Left ventricle myocardium inferior (tissue), 1 donor: ENCODE results near the gene FRMD3. TPM values are rescaled to one million over a fixed set of nuclear protein-coding genes. Genes with fewer than 3 reads are reported as not detected.

Experiments
- DNase-seq: peaks from one replicate; pipeline ENCODE4 v3.0.0-alpha.2; 2020
- H3K27ac ChIP-seq: fragments of 200-600 bp; replicated peaks from 2 replicates; pipeline ENCODE4 v1.8.0; 2021
- H3K27me3 ChIP-seq: fragments of 200-600 bp; 2 replicates; pipeline ENCODE4 v1.8.0; 2021; ENCODE audit warnings: low read depth
- H3K36me3 ChIP-seq: fragments of 200-600 bp; 2 replicates; pipeline ENCODE4 v1.8.0; 2021
- H3K4me1 ChIP-seq: fragments of 200-600 bp; 2 replicates; pipeline ENCODE4 v1.8.0; 2021
- H3K4me3 ChIP-seq: fragments of 200-600 bp; 2 replicates; pipeline ENCODE4 v1.8.0; 2021; ENCODE audit warnings: mild to moderate bottlenecking, moderate library complexity
- H3K9me3 ChIP-seq: fragments of 200-600 bp; replicated peaks from 2 replicates; pipeline ENCODE4 v1.8.0; 2021
- CTCF ChIP-seq: fragments of 200-600 bp; IDR thresholded peaks from 2 replicates; pipeline ENCODE4 v1.8.0; 2021; ENCODE audit warnings: antibody characterized with exemption, mild to moderate bottlenecking, borderline replicate concordance
- intact Hi-C: fragments of 100-400 bp; cut with micrococcal nuclease; formaldehyde crosslinking; loops from one replicate; pipeline ENCODE4 v1.11.0; 2022
- total RNA-seq: library from RNA; stranded (reverse); fragmentation: NEBNext Ultra II Directional; extraction: Animal tissue kit (Norgen Biotek cat#: 25700); gene quantifications from one replicate; pipeline ENCODE4 v1.2.1, GENCODE V29; 2021
- donor health status: DM: no; HTN: yes; CAD: no; lungs with severe emphysema.

Gene FRMD3
- total RNA-seq, 1 donor from 2014 or later, result 131 TPM

- no peak for DNase-seq
- Histone ChIP-seq H3K9me3 (peaks cover 30% of the 10 kb centered on the region), H3K27me3 (no peaks in the 10 kb centered on the region), H3K27ac (no peak overlapping the region), H3K36me3 (peaks cover 15% of the 10 kb centered on the region), H3K4me3 (no peak overlapping the region), H3K4me1 (peaks cover 31% of the 10 kb centered on the region)
- intact Hi-C loops, result no loop called here
- TF ChIP-seq CTCF, result no peak
Observed at GRCh38 chr9:83387401-83388185, 150.6 kb downstream of the FRMD3 start.

GRCh38 chr9:83385317-83385716, 152.9 kb downstream of the FRMD3 start:
- no peak for DNase-seq
- H3K4me3 ChIP-seq, result no peak overlapping the region
- peaks cover 30% of the 10 kb centered on the region for H3K9me3 ChIP-seq
- peaks cover 16% of the 10 kb centered on the region for H3K4me1 ChIP-seq
- TF ChIP-seq CTCF, result no peak
- intact Hi-C loops, result no loop called here
- H3K36me3 ChIP-seq, result peaks cover 15% of the 10 kb centered on the region
- H3K27me3 ChIP-seq, result no peaks in the 10 kb centered on the region
- no peak overlapping the region for H3K27ac ChIP-seq

GRCh38 chr9:83384214-83384613, 154.0 kb downstream of the FRMD3 start:
- H3K36me3 ChIP-seq, result peaks cover 15% of the 10 kb centered on the region
- intact Hi-C loops, result no loop called here
- peaks cover 36% of the 10 kb centered on the region for H3K9me3 ChIP-seq
- H3K4me1 ChIP-seq, result peaks cover 16% of the 10 kb centered on the region
- DNase-seq, result no peak
- H3K27ac ChIP-seq, result no peak overlapping the region
- no peak overlapping the region for H3K4me3 ChIP-seq
- H3K27me3 ChIP-seq, result no peaks in the 10 kb centered on the region
- no peak for TF ChIP-seq CTCF

- H3K9me3 ChIP-seq, result peaks cover 36% of the 10 kb centered on the region
- H3K4me3 ChIP-seq, result no peak overlapping the region
- H3K36me3 ChIP-seq, result peaks cover 15% of the 10 kb centered on the region
- no peak overlapping the region for H3K27ac ChIP-seq
- peaks cover 16% of the 10 kb centered on the region for H3K4me1 ChIP-seq
- no peak for DNase-seq
- intact Hi-C loops, result no loop called here
- no peaks in the 10 kb centered on the region for H3K27me3 ChIP-seq
- no peak for TF ChIP-seq CTCF
Observed at GRCh38 chr9:83383034-83383433, 155.2 kb downstream of the FRMD3 start.

- no peak for TF ChIP-seq CTCF
- DNase-seq, result no peak
- intact Hi-C loops, result no loop called here
- peaks cover 32% of the 10 kb centered on the region for H3K9me3 ChIP-seq
- peaks cover 16% of the 10 kb centered on the region for H3K4me1 ChIP-seq
- no peak overlapping the region for H3K4me3 ChIP-seq
- H3K36me3 ChIP-seq, result peaks cover 9% of the 10 kb centered on the region
- H3K27me3 ChIP-seq, result no peaks in the 10 kb centered on the region
- H3K27ac ChIP-seq, result no peak overlapping the region
Observed at GRCh38 chr9:83382421-83382820, 155.8 kb downstream of the FRMD3 start.
